Measurements from ENCODE around the gene ANKRD9. TPM values are rescaled to one million over a fixed set of nuclear protein-coding genes. Genes with fewer than 3 reads are reported as not detected.

ANKRD9 gene
- total and polyA plus RNA-seq, 9 of the 15 experiments (the other 6 are each of a cell fraction or from before 2014, with no cell fraction given) = 0.04 to 32.9 (median 5.3) TPM

- Histone ChIP-seq H3K27ac (ENCODE audit: extremely low read depth, low read depth, low read length) (peak overlapping the region; percentile 75; the same call in 1 of the 3 replicates), H3K4me1 (replicated peaks in 1 of 2; ENCODE audit: control insufficient read depth in 2 of 2, insufficient read depth in 2 of 2, low read length in 2 of 2) (peaks cover 22 to 66% of the 10 kb centered on the region in 2 experiments), H3K4me3 (no peak overlapping the region), H3K79me2 (ENCODE audit: control insufficient read depth, insufficient read depth, low read length) (no peaks in the 10 kb centered on the region), H3K9ac (ENCODE audit: insufficient read depth in 1 of 2, low read depth in 2 of 2, low read length in 2 of 2) (peak overlapping the region; percentile 57 to 76; a peak in 3 of 4 replicates), H3K27me3 (ENCODE audit: control insufficient read depth in 2 of 2, insufficient read depth in 2 of 2, low read length in 2 of 2) (no peaks in the 10 kb centered on the region), H3K9me1 (ENCODE audit: control insufficient read depth, insufficient read depth, low read length) (no peaks in the 10 kb centered on the region), H3K9me3 (replicated peaks; ENCODE audit: control insufficient read depth, insufficient read depth, low read depth, low read length) (no peaks in the 10 kb centered on the region), H4K20me1 (replicated peaks; ENCODE audit: control insufficient read depth, insufficient read depth, low read length) (no peaks in the 10 kb centered on the region), H2AFZ (ENCODE audit: low read depth, low read length) (peak overlapping the region; percentile 78), H3K4me2 (ENCODE audit: insufficient read depth, low read length) (no peak overlapping the region), H3K36me3 (ENCODE audit: control insufficient read depth, insufficient read depth, low read length) (no peaks in the 10 kb centered on the region)
- WGBS (ENCODE audit: insufficient coverage, low coverage, missing lambda C conversion rate) = 56% methylated on average over 20 of the region's 29 CpGs
- FAIRE-seq (no peak), ATAC-seq (no peak), DNase-seq (ENCODE audit: extremely low read depth in 1 of 4, low spot score in 3 of 4) (peak in 1 of 4 experiments; percentile 42)
- intact Hi-C loops (cut with micrococcal nuclease) (no loop called here), in situ Hi-C loops (cut with MboI) (no loop called here)
- CTCF ChIA-PET (ENCODE audit: low intra/inter-chr PET ratio) = no interaction called here
- POLR2A ChIA-PET = interaction anchor here (0.6 to 1.1 kb wide), 2 partner anchors 18 to 353 kb away, joined by 3 to 5 read pairs; no protein-coding TSS in a partner anchor
- BruUV-seq (replicated peaks) = no TSS peak
- TF ChIP-seq MIER1 (IDR thresholded peaks at IDR 0.05; ENCODE audit: low read depth) (no peak), NFE2 (IDR thresholded peaks at IDR 0.05; ENCODE audit: low read depth) (no peak), ZNF583 (CRISPR knock-in tag; IDR thresholded peaks at IDR 0.05) (no peak), EP400 (IDR thresholded peaks at IDR 0.05) (no peak), MTA1 (IDR thresholded peaks at IDR 0.05; ENCODE audit: borderline replicate concordance) (no peak), PRMT5 (CRISPR knock-in tag; IDR thresholded peaks at IDR 0.05) (no peak), FIP1L1 (IDR thresholded peaks at IDR 0.05; ENCODE audit: low read depth, low read length, poor library complexity, severe bottlenecking) (no peak), ZNF644 (tag; IDR thresholded peaks at IDR 0.05; ENCODE audit: low read depth) (no peak), SMARCE1 (IDR thresholded peaks at IDR 0.05) (no peak), AFF4 (CRISPR knock-in tag; IDR thresholded peaks at IDR 0.05) (no peak), NFIX (CRISPR knock-in tag; IDR thresholded peaks at IDR 0.05; ENCODE audit: low read depth) (no peak), STAT5B (CRISPR knock-in tag; IDR thresholded peaks at IDR 0.05) (no peak)
- TF ChIP-seq, protein P1, sequence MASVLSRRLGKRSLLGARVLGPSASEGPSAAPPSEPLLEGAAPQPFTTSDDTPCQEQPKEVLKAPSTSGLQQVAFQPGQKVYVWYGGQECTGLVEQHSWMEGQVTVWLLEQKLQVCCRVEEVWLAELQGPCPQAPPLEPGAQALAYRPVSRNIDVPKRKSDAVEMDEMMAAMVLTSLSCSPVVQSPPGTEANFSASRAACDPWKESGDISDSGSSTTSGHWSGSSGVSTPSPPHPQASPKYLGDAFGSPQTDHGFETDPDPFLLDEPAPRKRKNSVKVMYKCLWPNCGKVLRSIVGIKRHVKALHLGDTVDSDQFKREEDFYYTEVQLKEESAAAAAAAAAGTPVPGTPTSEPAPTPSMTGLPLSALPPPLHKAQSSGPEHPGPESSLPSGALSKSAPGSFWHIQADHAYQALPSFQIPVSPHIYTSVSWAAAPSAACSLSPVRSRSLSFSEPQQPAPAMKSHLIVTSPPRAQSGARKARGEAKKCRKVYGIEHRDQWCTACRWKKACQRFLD (CRISPR knock-in tag; IDR thresholded peaks at IDR 0.05) = no peak
- TF ChIP-seq, protein P2, sequence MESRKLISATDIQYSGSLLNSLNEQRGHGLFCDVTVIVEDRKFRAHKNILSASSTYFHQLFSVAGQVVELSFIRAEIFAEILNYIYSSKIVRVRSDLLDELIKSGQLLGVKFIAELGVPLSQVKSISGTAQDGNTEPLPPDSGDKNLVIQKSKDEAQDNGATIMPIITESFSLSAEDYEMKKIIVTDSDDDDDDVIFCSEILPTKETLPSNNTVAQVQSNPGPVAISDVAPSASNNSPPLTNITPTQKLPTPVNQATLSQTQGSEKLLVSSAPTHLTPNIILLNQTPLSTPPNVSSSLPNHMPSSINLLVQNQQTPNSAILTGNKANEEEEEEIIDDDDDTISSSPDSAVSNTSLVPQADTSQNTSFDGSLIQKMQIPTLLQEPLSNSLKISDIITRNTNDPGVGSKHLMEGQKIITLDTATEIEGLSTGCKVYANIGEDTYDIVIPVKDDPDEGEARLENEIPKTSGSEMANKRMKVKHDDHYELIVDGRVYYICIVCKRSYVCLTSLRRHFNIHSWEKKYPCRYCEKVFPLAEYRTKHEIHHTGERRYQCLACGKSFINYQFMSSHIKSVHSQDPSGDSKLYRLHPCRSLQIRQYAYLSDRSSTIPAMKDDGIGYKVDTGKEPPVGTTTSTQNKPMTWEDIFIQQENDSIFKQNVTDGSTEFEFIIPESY (CRISPR knock-in tag; IDR thresholded peaks at IDR 0.05) = peak; percentile 21; the same call in 1 of the 2 replicates
Measured at GRCh38 chr14:102540315-102541028, 30.9 kb upstream of the ANKRD9 start.
